Measurements from ENCODE around the gene GBA2. TPM values are rescaled to one million over a fixed set of nuclear protein-coding genes. Genes with fewer than 3 reads are reported as not detected.
A peak's percentile ranks its signal among the peaks of the same experiment; 100 is the strongest.

Gene GBA2
- total and polyA plus RNA-seq, 2 experiments from 2014 or later = 32.1 to 80.1 TPM

DNA sequence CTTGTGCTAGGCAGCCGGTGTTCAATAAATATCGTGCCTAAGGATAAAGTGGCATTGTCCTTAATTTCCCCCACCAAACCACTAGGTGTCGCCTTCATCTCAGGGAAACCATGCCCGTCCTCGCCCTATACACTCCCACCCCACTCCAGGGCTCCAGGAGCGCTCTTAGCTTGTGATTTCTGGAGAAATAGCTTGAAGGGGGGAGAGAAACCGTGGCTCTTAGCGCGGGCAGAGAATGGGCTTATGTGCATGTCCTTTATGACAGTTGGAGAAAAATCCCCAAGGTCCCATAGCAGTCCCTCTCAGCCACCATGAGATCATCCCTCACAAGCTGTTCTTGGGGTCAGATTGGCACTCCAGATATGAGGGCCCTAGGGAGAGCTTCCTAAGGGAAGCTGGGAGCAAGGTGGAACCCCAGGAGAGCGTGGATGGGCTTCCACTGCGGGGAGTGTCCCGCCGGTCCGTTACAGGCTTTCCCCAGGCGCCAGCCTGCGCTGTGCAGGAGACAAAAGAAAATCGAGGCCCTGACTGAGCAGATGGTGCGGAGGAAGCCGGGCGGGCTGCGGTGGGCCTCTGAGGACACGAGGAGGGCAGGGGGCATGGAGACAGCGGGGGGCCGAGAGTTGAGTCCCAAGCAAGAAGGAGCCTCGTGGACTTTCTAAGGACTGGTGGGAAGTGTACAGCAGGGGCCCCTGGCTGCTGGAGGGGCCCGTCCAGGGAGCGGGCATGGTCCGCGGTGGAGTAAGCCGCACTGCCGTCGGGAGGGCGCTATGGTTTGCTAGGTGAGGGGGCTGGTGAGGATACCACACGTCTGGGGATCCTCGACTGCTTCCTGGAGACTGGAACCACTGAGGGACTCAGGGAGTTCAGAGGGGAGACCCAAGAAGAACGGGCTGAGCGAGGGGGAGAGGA lies 41.6 kb upstream of the GBA2 start:
- Histone ChIP-seq H3K27me3 (ENCODE audit: insufficient read depth) (peaks cover 7% of the 10 kb centered on the region; the same call in 1 of the 2 replicates), H3K4me1 (ENCODE audit: insufficient read depth) (peaks cover 9% of the 10 kb centered on the region; the same call in 1 of the 2 replicates), H3K27ac (ENCODE audit: low read depth) (no peak overlapping the region), H3K36me3 (ENCODE audit: insufficient read depth) (0 out of 2 replicates have a peak, but pooled peaks cover 3% of the 10 kb centered on the region), H3K79me2 (replicated peaks; ENCODE audit: insufficient read depth) (no peaks in the 10 kb centered on the region), H4K20me1 (replicated peaks; ENCODE audit: insufficient read depth) (no peaks in the 10 kb centered on the region), H3K9me2 (ENCODE audit: insufficient read depth) (no peaks in the 10 kb centered on the region), H2AFZ (peak overlapping the region; percentile 92), H3F3A (replicated peaks; ENCODE audit: low read depth) (no peaks in the 10 kb centered on the region), H3K4me3 (peak overlapping the region; percentile 64), H3K4me2 (peak overlapping the region; percentile 91)
- ATAC-seq (peak; percentile 82), DNase-seq (ENCODE audit: low spot score) (peak; percentile 90)
- H3K36me3 Mint-ChIP-seq (ENCODE audit: low read depth) = peaks cover 14% of the 10 kb centered on the region
- peaks cover 14% of the 10 kb centered on the region for H3K27me3 Mint-ChIP-seq (ENCODE audit: insufficient read depth, low read depth, poor library complexity)
- no peaks in the 10 kb centered on the region; the same call in 2 of the 3 replicates for H3K9me3 Mint-ChIP-seq
- peak overlapping the region; percentile 80 for H3K4me3 Mint-ChIP-seq
- H3K4me1 Mint-ChIP-seq = peaks cover 17% of the 10 kb centered on the region
- TF ChIP-seq, protein P1, sequence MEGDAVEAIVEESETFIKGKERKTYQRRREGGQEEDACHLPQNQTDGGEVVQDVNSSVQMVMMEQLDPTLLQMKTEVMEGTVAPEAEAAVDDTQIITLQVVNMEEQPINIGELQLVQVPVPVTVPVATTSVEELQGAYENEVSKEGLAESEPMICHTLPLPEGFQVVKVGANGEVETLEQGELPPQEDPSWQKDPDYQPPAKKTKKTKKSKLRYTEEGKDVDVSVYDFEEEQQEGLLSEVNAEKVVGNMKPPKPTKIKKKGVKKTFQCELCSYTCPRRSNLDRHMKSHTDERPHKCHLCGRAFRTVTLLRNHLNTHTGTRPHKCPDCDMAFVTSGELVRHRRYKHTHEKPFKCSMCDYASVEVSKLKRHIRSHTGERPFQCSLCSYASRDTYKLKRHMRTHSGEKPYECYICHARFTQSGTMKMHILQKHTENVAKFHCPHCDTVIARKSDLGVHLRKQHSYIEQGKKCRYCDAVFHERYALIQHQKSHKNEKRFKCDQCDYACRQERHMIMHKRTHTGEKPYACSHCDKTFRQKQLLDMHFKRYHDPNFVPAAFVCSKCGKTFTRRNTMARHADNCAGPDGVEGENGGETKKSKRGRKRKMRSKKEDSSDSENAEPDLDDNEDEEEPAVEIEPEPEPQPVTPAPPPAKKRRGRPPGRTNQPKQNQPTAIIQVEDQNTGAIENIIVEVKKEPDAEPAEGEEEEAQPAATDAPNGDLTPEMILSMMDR (conservative IDR thresholded peaks at IDR 0.05; ENCODE audit: low read depth in 2 of 2) = peak; percentile 93 to 98
- TF ChIP-seq STAT1 (IDR thresholded peaks at IDR 0.05; ENCODE audit: unreplicated experiment) (no peak), JUNB (IDR thresholded peaks at IDR 0.05; ENCODE audit: unreplicated experiment) (no peak), POLR2AphosphoS5 (IDR thresholded peaks at IDR 0.05; ENCODE audit: low read depth) (peak; percentile 31), ZNF331 (CRISPR knock-in tag; IDR thresholded peaks at IDR 0.05; ENCODE audit: low read depth) (no peak)
- no peak overlapping the region; the same call in 1 of the 2 replicates for H3K27ac Mint-ChIP-seq

DNA sequence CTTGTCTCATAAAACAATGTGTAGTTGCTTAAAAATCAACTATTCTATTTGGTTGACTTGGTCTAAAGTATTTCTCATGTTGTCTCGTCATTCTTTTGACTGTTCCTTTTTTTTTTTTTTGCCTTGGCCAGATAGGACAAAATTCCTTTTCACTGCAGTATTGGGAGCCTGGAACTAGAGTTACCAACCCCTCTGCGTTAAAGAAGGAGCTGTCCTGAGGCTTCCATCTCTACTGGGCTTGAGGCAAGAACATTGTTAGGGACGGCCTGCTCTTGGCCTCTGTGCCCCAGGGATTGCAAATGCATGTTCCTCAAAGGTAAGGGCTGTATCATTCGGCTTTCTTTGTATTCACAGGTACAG lies 41.0 kb upstream of the GBA2 start:
- Mint-ChIP-seq H3K4me1 (peaks cover 17% of the 10 kb centered on the region), H3K4me3 (no peak overlapping the region; the same call in 2 of the 3 replicates), H3K27me3 (ENCODE audit: insufficient read depth, low read depth, poor library complexity) (peaks cover 14% of the 10 kb centered on the region), H3K9me3 (no peaks in the 10 kb centered on the region; the same call in 2 of the 3 replicates), H3K27ac (no peak overlapping the region; the same call in 1 of the 2 replicates), H3K36me3 (ENCODE audit: low read depth) (peaks cover 14% of the 10 kb centered on the region)
- Histone ChIP-seq H3K9me2 (ENCODE audit: insufficient read depth) (no peaks in the 10 kb centered on the region), H3K36me3 (ENCODE audit: insufficient read depth) (0 out of 2 replicates have a peak, but pooled peaks cover 3% of the 10 kb centered on the region), H2AFZ (no peak overlapping the region), H3K27ac (ENCODE audit: low read depth) (0 out of 2 replicates have a peak overlapping the region, but pooled peaks have one; percentile 5), H3K79me2 (replicated peaks; ENCODE audit: insufficient read depth) (no peaks in the 10 kb centered on the region), H3K4me1 (ENCODE audit: insufficient read depth) (peaks cover 9% of the 10 kb centered on the region; the same call in 1 of the 2 replicates), H3K4me2 (no peak overlapping the region), H3K4me3 (no peak overlapping the region), H3F3A (replicated peaks; ENCODE audit: low read depth) (no peaks in the 10 kb centered on the region), H3K27me3 (ENCODE audit: insufficient read depth) (peaks cover 7% of the 10 kb centered on the region; the same call in 1 of the 2 replicates), H4K20me1 (replicated peaks; ENCODE audit: insufficient read depth) (no peaks in the 10 kb centered on the region)
- DNase-seq (ENCODE audit: low spot score) = no peak
- ATAC-seq = peak; percentile 3
- TF ChIP-seq EZH2 (IDR thresholded peaks at IDR 0.05; ENCODE audit: low read depth, unreplicated experiment) (no peak), ZNF331 (CRISPR knock-in tag; IDR thresholded peaks at IDR 0.05; ENCODE audit: low read depth) (no peak), EZH2phosphoT487 (IDR thresholded peaks at IDR 0.05; ENCODE audit: unreplicated experiment) (no peak), ZNF114 (CRISPR knock-in tag; IDR thresholded peaks at IDR 0.05) (no peak), POLR2AphosphoS5 (IDR thresholded peaks at IDR 0.05; ENCODE audit: low read depth) (no peak), JUNB (IDR thresholded peaks at IDR 0.05; ENCODE audit: unreplicated experiment) (no peak), CREB1 (CRISPR knock-in tag; IDR thresholded peaks at IDR 0.05; ENCODE audit: low read depth) (no peak), NANOG (IDR thresholded peaks at IDR 0.05; ENCODE audit: borderline replicate concordance) (no peak), STAT1 (IDR thresholded peaks at IDR 0.05; ENCODE audit: unreplicated experiment) (no peak)
- TF ChIP-seq, protein P1 (conservative IDR thresholded peaks at IDR 0.05; ENCODE audit: low read depth in 2 of 2) = no peak
- TF ChIP-seq, protein P2, sequence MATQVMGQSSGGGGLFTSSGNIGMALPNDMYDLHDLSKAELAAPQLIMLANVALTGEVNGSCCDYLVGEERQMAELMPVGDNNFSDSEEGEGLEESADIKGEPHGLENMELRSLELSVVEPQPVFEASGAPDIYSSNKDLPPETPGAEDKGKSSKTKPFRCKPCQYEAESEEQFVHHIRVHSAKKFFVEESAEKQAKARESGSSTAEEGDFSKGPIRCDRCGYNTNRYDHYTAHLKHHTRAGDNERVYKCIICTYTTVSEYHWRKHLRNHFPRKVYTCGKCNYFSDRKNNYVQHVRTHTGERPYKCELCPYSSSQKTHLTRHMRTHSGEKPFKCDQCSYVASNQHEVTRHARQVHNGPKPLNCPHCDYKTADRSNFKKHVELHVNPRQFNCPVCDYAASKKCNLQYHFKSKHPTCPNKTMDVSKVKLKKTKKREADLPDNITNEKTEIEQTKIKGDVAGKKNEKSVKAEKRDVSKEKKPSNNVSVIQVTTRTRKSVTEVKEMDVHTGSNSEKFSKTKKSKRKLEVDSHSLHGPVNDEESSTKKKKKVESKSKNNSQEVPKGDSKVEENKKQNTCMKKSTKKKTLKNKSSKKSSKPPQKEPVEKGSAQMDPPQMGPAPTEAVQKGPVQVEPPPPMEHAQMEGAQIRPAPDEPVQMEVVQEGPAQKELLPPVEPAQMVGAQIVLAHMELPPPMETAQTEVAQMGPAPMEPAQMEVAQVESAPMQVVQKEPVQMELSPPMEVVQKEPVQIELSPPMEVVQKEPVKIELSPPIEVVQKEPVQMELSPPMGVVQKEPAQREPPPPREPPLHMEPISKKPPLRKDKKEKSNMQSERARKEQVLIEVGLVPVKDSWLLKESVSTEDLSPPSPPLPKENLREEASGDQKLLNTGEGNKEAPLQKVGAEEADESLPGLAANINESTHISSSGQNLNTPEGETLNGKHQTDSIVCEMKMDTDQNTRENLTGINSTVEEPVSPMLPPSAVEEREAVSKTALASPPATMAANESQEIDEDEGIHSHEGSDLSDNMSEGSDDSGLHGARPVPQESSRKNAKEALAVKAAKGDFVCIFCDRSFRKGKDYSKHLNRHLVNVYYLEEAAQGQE (IDR thresholded peaks at IDR 0.05; ENCODE audit: unreplicated experiment) = no peak
- TF ChIP-seq, protein P3, sequence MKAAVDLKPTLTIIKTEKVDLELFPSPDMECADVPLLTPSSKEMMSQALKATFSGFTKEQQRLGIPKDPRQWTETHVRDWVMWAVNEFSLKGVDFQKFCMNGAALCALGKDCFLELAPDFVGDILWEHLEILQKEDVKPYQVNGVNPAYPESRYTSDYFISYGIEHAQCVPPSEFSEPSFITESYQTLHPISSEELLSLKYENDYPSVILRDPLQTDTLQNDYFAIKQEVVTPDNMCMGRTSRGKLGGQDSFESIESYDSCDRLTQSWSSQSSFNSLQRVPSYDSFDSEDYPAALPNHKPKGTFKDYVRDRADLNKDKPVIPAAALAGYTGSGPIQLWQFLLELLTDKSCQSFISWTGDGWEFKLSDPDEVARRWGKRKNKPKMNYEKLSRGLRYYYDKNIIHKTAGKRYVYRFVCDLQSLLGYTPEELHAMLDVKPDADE (IDR thresholded peaks at IDR 0.05) = no peak

Data from GM23338 (cell line).